DMS53 (cell line): ENCODE results near the gene CEP20.
"Not testable (repeated sequence)": the region's sequence is repeated elsewhere in the genome, so short reads cannot be mapped to it uniquely, and the experiment has no call there.

Source experiments
- DNase-seq: peaks from one replicate; lab custom pipeline; 2025; lab: John Stamatoyannopoulos, UW

The CEP20 gene, protein sequence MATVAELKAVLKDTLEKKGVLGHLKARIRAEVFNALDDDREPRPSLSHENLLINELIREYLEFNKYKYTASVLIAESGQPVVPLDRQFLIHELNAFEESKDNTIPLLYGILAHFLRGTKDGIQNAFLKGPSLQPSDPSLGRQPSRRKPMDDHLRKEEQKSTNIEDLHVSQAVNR

DNA sequence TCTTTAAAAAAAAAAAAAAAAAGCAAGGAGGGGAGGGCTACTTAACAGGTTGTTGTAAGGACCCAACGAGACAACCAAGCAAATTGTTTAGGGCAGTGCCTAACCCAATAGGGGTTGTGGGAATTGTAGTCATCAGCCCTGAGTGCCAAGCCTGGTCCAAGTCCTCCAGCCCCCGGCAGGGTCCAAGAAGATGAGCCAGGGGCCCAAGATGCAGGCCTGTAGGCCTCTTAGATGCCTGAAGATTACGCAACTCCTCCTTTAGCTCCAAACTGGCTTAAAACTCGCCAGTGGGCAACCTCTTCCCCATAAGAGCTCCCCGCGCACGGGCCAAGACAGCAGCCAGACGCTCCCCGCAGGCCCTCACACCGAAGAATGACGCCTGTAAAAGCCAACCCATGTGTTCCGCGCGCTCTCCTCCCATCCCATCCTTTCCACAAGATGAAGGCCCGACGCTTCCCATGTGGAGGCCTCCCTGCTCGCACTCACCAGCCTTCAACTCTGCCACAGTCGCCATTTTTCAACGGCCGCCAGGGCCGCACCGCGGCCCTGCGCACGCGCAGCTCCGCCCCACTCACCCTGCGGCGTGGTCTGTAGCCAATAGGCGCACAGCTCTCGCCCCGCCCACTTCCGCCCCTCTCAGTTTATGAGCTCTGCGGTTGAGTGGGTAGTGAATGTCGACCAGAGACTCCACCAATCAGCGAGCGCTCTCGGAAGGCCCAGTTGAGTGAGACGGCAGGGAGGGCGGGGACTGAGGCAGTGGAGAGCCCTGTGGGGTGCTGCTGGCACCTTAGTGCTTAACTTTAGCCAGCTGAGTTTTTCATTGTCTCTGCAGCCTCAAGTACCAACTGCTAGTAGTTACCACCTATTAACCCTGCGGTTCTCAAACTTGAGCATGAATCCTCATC is at the start of gene CEP20:
Gene CEP20 (minus strand): TSS at position 532 of the 905 bp plus-strand sequence. CDS start 18 bp downstream, at position 514.
- peak; percentile 98 for DNase-seq

DNA sequence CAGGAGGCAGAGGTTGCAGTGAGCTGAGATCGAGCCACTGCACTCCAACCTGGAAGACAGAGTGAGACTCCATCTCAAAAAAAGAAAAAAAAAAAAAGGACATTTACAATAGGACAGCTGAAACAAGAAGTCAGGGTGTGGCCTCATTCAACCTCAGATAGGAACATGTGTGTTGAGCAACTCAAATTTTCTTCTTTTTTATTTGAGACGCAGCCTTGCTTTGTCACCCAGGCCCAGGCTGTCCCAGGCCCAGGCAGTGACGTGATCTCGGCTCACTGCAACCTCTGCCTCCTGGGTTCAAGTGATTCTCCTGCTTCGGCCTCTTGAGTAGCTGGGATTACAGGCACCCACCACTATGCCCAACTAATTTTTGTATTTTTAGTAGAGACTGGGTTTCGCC is 48.4 kb upstream of the CEP20 start:
- DNase-seq = not testable (repeated sequence)

DNA sequence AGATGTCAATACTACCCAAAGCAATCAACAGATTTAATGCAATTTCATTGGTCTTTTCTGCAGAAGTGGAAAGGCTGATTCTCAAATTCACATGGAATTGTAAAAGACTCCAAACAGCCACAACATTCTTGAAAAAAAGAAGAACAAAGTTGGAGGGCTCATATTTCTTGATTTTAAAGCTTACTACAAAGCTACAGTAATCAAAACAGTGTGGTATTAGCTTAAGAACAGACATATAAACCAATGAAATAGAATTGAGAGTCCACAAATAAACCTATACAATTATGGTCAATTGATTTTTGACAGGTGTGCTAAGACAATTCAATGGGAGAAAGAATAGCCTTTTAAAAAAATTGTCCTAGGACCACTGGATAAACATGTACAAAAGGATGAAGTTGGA is 46.6 kb upstream of the CEP20 start:
- DNase-seq = no peak

DNA sequence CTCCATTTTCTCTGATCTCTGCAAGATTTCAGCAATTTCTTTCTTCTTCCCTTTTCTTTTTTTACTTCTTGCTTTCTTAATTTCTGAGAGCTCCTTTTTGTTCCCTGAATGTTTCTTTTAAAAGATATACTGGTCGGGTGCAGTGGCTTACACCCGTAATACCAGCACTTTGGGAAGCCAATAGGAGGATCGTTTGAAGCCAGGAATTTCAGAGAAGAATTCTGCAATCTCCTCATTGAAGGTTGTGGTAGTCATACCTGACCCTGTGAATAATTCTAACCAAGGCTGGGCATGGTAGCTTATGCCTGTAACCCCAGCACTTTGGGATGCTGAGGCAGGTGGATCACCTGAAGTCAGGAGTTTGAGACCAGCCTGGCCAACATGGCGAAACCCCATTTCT is 45.4 kb upstream of the CEP20 start:
- no peak for DNase-seq

DNA sequence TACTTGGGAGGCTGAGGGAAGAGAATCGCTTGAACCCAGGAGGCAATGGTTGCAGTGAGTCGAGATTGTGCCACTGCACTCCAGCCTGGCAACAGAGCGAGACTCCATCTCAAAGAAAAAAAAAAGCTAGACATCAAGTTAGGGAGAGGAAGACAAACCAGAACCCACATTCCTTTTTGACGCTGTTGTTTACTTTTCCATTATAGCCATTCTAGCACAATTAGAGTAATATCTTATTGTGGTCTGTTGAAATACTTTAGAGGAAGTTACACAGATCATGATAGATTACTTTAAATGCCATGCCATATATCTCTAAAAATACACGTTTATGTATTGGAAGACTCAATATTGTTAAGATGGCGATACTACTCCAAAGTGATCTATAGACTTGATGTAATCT is 44.5 kb upstream of the CEP20 start:
- no peak for DNase-seq

DNA sequence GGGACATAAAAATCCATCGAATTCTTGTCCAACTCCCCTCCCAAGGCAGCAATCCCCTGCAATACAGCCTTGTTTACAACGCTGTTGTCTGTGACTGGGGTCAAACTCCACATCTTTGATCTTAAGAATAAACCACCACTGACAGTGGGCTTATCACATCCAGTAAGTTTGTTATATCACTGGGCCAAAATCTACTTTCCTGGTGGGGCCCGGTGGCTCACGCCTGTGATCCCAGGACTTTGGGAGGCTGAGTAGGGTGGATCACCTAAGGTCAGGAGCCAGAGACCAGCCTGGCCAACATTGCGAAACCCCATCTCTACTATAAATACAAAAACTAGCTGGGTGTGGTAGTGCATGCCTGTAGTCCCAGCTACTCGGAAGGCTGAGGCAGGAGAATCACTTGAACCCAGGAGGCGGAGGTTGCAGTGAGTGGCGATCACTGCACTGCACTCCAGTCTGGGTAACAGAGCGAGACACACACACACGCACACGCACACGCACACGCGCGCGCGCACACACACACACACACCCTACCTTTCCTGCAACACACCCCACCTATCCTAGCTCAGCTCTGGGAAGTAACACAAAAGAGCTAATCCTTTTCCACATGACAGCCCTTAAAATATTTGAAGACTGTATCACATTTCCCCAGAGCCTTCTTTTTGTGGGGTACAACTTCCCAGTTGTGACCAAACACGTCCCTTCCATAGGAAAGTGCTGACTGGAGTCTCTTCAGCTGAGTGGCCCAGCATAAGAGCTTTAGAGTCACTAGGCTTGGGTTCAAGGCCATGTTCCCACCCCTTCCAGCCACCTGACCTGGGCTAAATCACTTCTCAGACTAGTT is 40.1 kb upstream of the CEP20 start:
- DNase-seq = no peak

DNA sequence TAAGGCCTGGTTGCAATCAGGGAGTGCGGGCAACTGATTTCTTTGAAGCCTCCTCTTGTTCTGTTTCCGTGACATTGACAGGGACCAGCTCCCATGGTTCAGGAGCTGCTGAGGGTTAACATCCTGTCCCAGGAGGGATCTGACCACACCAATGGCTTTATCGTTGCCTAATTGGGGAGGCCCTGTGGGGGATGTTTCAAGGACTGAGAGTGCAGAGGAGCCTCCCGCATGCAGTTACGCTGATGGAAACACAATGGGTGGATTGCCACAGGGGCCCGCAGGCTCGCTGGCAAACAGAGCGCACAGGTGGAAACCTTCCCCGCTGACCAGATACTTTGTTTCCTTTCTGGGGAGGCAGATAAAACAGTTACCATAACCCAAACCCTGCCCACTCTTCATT is 37.2 kb upstream of the CEP20 start:
- DNase-seq = no peak

DNA sequence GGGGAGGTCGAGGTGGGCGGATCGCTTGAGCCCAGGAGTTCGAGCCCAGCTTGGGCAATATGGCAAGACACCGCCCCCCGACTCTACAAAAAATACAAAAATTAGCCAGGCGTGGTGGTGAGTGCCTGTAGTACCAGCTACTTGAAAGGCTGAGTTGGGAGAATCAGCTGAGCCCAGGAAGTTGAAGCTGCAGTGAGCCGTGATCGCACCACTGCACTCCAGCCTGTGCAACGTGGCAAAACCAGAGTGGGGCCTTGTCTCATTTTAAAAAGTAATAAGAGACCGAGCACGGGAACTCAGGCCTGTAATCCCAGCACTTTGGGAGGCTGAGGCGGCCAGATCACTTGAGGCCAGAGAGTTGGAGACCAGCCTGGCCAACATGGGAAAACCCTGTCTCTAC is 36.6 kb upstream of the CEP20 start:
- DNase-seq = no peak

DNA sequence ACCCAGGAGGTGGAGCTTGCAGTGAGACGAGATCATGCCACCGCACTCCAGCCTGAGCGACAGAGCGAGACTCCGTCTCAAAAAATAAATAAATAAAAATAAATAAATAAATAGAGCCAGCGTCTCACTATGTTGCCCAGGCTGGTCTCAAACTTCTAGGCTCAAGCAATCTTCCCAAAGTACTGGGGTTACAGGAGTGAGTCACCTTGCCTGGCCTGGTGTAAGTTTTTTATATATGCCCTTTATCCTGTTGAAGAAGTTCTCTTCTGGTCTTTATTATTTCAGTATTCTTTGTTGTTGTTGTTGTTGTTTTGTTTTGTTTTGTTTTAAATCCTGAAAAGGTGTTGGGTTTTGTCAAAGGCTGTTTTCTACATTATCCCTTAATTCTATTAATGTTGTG is 30.9 kb upstream of the CEP20 start:
- no peak for DNase-seq

DNA sequence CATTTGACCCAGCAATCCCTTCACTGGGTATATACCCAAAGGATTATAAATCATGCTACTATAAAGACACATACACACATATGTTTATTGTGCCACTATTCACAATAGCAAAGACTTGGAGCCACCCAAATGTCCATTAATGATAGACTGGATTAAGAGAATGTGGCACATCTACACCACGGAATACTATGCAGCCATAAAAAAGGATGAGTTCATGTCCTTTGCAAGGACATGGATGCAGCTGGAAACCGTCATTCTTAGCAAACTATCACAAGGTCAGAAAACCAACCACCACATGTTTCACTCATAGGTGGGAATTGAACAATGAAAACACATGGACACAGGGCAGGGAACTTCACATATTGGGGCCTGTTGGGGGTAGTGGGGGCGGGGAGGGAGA is 29.9 kb upstream of the CEP20 start:
- not testable (repeated sequence) for DNase-seq

DNA sequence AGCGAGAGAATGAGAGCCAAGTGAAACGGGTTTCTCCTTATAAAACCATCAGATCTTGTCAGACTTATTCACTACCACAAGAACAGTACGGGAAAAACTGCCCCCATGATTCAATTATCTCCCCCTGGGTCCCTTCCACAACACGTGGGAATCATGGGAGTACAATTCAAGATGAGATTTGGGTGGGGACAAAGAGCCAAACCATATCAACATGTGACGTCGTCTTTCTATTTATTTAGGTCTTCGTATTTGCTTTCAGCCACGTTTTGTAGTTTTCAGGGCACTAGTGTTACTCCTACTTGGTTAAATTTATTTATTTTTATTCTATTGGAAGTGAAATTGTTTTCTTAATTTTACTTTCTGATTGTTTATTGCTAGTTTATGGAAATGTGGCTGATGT is 27.9 kb upstream of the CEP20 start:
- DNase-seq = no peak

DNA sequence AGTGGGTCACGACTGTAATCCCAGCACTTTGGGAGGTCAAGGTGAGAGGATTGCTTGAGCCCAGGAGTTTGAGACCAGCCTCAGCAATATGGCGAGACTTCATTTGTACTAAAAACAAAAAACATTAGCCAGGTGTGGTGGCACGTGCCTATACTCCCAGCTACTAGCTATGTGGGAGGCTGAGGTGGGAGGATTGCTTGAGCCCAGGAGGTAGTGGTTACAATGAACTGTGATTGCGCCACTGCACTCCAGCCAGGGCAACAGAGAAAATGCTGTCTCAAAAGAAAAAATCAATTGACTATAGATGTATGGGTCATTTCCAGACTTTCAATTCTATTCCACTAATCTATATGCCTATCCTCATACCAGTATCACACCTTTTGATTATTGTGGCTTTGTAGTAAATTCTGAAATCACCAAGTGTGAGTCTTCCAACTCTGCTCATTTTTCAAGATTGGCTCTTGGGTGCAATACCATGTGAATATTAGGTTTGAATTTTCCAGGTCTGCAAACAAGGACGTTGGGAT is 27.2 kb upstream of the CEP20 start:
- DNase-seq = no peak

DNA sequence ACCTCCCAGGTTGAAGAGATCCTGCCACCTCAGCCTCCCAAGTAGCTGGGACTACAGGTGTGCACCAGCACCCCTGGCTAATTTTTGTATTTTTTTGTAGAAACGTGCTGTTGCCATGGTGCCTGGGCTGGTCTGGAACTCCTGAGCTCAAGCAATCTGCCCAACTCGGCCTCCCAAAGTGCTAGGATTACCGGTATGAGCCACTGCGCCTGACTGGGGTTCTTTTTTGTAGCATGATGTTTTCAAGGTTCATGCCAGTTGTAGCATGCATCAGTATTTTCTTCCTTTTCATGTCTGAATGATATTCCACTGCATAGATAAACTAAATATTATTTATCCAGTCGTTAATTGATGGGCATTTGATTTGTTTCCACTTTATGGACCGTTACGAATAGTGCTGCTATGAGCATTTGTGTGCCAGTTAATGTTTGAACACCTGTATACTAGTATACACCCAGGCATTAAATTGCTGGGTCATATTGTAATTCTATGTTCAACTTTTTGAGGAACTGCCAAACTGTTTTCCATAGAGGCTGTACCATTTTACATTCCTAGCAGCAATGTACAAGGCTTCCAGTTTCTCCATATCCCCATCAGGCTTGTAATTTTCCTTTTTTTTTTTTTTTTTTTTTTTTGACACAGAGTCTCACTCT is 24.8 kb upstream of the CEP20 start:
- DNase-seq = no peak

DNA sequence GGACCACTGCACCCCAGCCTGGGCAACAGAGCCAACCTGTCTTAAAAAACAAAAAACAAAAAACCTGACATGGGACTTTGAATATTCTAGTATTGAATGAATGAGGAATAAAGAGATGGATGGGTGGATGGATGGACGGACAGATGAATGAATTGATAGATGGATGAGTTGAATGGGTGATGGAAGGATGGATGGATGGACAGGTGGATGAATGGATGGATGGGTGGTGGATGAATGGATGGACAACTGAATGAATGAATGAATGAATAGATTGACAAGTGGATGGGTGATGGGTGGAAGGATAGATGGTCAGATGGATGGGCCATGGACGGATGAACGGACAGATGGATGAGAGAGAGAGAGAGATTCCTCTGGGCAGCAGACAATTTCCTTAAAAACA is 22.8 kb upstream of the CEP20 start:
- no peak for DNase-seq

DNA sequence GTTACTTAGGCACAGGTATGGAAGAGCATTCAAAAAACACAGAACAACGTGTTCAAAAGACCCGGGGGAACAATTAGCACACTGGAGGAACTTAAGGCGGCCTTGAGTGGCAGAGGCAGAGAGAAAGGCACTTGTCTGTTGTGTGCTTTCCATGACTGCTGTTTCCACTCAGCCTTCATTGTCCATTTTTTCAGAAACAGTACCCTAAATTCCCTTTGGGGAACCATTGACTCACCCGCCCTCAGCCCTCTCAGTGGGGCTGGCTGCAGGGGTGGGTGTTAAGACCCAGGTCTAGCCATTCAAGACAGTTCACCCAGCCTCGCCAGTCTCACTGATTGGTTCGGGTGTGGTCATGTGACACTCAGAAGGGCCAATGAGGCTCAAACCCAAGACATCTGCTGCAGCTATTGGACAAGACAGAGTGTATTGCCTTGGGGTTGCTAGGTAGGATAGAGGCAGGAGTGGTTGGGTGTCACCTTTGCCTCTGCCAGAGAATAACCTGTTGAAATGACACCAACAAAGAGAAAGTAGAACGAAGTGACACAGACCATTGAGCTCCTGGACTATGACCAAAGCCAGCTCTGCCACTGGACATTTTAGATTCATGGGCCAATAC is 19.6 kb upstream of the CEP20 start:
- peak; percentile 78 for DNase-seq

DNA sequence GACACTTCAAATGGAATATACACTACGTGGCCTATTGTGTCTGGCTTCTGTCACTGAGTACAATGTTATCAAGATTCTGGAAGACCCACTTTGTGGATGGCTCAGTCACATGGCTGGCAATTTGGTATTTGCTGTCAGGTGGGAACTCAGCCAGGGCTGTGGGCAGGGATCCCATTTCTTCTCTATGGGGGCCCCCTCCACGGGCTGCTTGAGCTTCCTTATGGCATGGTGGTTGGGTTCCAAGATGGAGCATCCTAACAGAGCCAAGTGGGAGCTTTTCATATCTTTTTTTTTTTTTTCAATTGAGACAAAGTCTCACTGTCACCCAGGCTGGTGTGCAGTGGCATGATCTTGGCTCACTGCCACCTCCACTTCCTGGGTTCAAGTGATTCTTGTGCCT is 18.0 kb upstream of the CEP20 start:
- no peak for DNase-seq

DNA sequence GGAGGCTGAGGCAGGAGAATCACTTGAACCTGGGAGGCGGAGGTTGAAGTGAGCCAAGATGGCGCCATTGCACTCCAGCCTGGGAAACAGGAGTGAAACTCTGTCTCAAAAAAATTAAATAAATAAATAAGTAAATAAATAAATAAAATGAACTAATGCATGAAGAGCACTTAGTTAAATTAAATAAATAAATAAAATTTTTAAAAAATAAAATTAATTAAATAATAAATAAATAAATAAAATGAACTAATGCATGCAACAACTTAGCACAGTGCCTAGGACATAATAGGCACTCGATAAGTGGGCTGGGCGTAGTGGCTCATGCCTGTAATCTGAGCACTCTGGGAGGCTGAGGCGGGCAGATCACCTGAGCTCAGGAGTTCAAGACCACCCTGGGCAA is 15.6 kb upstream of the CEP20 start:
- no peak for DNase-seq

DNA sequence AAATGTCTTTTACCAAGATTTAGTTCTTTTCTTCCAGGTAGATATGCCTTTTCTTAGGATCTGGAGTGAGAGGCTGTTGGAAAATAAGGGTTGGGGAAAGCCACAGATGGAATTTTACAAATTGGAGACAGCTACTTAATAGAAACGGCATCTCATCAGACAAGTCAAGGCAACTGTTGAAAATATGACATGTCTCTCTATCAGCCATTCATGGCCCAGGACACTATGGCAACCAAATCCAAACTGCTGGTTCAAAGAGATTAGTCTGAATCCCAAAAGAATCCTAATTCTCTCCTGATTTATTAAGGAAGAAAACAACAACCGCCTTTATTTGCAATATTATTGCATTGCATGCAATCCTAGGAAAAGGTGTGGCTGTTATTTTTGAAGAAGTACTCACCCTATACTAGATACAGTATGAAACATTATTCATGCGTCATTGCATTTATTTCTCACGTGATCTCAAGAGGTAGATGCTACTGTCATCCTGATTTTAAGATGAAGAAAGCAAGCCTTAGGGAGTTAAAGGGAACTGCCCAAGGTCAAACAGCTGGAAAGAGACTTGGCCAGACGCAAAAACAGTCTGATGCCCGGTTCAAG is 12.6 kb upstream of the CEP20 start:
- DNase-seq = no peak

DNA sequence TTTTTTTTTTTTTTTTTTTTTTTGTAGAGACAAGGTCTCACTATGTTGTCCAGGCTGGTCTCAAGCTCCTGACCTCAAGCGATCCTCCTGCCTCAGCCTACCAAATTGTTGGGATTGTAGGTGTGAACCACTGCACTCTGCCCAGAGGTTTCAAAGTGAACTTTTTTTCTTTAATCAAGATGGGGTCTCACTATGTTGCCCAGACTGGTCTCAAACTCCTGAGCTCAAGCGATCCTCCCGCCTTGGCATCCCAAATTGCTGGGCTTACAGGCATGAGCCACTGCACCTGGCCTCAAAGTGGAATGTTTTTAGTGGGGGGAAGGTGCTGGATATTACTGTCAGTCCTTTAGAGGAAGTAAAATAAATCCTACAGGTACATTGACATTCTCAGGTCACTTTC is 12.0 kb upstream of the CEP20 start:
- no peak for DNase-seq

DNA sequence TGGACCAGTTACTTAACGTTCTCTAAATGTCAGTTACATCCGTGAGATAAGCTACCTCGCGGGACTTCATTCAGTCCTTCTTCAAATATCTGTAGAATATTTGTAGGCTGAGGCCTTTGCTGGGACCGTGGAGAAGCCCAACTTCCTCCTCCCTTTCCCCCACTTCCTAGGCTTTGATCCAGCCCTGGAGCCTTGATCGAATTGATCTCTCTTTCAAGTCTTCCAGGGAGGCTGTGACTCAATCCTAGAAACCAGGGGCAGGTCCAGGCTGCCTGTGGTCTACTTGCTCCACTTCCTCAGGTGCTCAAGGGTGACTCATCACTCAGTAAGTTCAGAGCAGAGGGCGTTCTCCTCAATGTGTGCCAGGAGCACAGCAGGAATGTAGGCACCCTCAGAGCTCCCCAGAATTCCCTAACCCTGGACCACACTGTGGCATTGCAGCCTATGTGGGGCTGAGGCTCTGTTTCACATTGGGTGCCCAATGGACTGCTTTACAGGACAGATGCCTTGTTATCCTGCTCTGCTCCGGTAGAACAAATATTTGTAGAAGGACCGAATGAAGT is 11.2 kb upstream of the CEP20 start:
- peak; percentile 83 for DNase-seq

DNA sequence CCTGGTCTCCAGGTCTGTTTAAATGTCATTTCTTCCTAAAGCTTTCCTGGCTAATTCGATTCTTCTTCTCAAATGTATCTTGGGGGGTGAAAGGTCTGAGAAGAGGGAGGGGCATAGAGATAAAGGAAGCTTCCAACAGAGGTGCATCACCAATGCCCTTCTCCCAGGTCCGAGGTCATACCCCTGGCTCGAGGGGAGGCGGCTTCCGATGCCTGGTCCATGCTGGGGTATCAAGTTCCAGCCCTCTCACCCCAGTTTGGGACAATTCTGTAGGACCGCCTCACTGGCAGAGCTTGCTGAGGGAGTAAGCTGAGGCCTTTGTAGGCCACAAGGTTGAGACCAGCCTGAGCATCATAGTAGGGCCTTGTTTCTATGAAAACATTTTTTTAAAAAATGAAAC is 10.3 kb upstream of the CEP20 start:
- no peak for DNase-seq
